Mammary epithelial cell (primary cell): ENCODE results near the gene SKI.

Experiments used
- CTCF ChIP-seq, 2 donors: IDR thresholded peaks in 1 of 2; conservative IDR thresholded peaks in 1 of 2; 2 replicates each; pipeline ENCODE4 v1.5.1; 2011 to 2012; ENCODE audit warnings: inconsistent platforms in 2 of 2, low read length in 2 of 2, mild to moderate bottlenecking in 2 of 2, control low read depth in 1 of 2, low read depth in 1 of 2; ENCODE audit not compliant: insufficient read depth in 1 of 2; ENCODE audit errors: extremely low read depth in 1 of 2
- EZH2 ChIP-seq: IDR thresholded peaks from 2 replicates; pipeline ENCODE4 v1.6.1; 2012; ENCODE audit warnings: low read length, inconsistent platforms, borderline replicate concordance

- TF ChIP-seq EZH2 (no peak), CTCF (conservative IDR thresholded peaks at IDR 0.05 in 1 of 2, IDR thresholded peaks at IDR 0.05 in 1 of 2; ENCODE audit: extremely low read depth in 1 of 2, insufficient read depth in 1 of 2, low read depth in 1 of 2, low read length in 2 of 2) (no peak)
Observed at GRCh38 chr1:2229037-2229864, 1.1 kb downstream of the SKI start.
